ENCODE results near the gene ZGRF1. TPM values are rescaled to one million over a fixed set of nuclear protein-coding genes. Genes with fewer than 3 reads are reported as not detected.

ZGRF1 gene
- total RNA-seq, 4 donors from 2014 or later = 4.0 to 9.0 (median 4.6) TPM

DNA sequence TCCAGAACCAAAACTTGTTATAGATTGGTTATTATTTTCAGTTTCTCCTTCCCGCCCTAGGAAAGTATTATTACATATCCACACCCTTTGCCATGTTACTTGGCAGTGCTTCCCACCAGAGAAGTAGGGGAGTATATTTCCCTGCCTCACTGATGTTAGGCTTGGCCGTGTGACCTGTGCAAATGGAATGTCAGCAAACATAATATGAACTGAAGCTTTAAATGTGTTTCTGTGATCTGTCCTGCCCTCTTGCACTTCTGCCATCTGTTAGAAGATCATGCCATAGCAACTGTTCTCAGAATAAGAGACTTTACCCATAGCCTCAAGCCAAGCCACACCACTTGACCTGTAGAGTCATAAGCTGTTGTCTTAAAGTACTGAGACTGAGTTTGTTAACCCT, 84.0 kb downstream of the ZGRF1 start:
- H3K9me3 ChIP-seq = no peaks in the 10 kb centered on the region
- H3K4me3 ChIP-seq = no peak overlapping the region
- H3K27ac ChIP-seq = no peak overlapping the region
- no peaks in the 10 kb centered on the region for H3K27me3 ChIP-seq
- TF ChIP-seq POLR2A (IDR thresholded peaks at IDR 0.05) = no peak
- TF ChIP-seq, protein P1, sequence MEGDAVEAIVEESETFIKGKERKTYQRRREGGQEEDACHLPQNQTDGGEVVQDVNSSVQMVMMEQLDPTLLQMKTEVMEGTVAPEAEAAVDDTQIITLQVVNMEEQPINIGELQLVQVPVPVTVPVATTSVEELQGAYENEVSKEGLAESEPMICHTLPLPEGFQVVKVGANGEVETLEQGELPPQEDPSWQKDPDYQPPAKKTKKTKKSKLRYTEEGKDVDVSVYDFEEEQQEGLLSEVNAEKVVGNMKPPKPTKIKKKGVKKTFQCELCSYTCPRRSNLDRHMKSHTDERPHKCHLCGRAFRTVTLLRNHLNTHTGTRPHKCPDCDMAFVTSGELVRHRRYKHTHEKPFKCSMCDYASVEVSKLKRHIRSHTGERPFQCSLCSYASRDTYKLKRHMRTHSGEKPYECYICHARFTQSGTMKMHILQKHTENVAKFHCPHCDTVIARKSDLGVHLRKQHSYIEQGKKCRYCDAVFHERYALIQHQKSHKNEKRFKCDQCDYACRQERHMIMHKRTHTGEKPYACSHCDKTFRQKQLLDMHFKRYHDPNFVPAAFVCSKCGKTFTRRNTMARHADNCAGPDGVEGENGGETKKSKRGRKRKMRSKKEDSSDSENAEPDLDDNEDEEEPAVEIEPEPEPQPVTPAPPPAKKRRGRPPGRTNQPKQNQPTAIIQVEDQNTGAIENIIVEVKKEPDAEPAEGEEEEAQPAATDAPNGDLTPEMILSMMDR (IDR thresholded peaks at IDR 0.05) = no peak
- H3K36me3 ChIP-seq = no peaks in the 10 kb centered on the region
- no peaks in the 10 kb centered on the region for H3K4me1 ChIP-seq
- 30 to 48% methylated on average over 2 of the region's 2 CpGs for WGBS, 2 donors
- intact Hi-C loops (cut with DNase I) = no loop called here
- no peak for DNase-seq

DNA sequence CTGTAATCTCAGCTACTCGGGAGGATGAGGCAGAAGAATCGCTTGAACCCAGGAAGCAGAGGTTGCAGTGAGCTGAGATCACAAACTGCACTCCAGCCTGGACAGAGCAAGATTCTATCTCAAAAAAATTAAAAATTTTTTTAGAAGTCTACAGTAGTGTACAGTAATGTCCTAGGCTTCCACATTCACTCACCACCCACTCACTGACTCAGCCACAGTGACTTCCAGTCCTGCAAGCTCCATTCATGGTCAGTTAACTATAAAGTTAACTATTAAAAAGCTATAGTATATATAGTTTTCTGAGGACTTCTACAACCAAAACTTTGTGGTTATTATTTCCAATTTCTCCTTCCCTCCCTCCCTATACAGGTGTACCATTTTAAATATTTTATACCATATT, 86.0 kb downstream of the ZGRF1 start:
- no peaks in the 10 kb centered on the region for H3K36me3 ChIP-seq
- no peaks in the 10 kb centered on the region for H3K9me3 ChIP-seq
- WGBS, 2 donors = 87 to 88% methylated on average over 2 of the region's 2 CpGs
- intact Hi-C loops (cut with DNase I) = no loop called here
- TF ChIP-seq, protein P1 (IDR thresholded peaks at IDR 0.05) = no peak
- no peak for TF ChIP-seq POLR2A (IDR thresholded peaks at IDR 0.05)
- H3K4me3 ChIP-seq = no peak overlapping the region
- no peak for DNase-seq
- no peak overlapping the region for H3K27ac ChIP-seq
- H3K4me1 ChIP-seq = no peaks in the 10 kb centered on the region
- no peaks in the 10 kb centered on the region for H3K27me3 ChIP-seq

DNA sequence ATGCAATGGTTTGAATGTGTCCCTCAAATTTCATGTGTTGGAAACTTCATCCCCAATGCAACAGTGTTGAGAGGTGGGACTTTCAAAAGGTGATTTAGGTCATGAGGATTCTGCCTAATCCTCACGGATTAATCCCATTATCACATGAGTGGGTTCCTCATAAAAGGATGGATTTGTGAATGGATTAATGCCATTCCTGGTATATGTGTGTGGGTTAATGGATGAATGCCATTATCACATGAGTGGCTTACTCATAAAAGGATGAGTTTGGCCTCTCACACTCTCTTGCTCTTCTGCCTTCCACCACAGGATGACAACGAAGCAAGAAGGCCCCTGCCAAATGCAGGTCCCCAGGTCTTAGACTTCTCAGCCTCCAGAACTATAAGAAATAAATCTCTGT, 90.2 kb downstream of the ZGRF1 start:
- Histone ChIP-seq H3K4me1 (no peaks in the 10 kb centered on the region), H3K27ac (no peak overlapping the region), H3K36me3 (no peaks in the 10 kb centered on the region), H3K4me3 (no peak overlapping the region), H3K27me3 (no peaks in the 10 kb centered on the region), H3K9me3 (no peaks in the 10 kb centered on the region)
- intact Hi-C loops (cut with DNase I) = no loop called here
- no peak for DNase-seq
- no peak for TF ChIP-seq POLR2A (IDR thresholded peaks at IDR 0.05)
- TF ChIP-seq, protein P1 (IDR thresholded peaks at IDR 0.05) = no peak
- 46 to 52% methylated on average over 2 of the region's 2 CpGs for WGBS, 2 donors

- TF ChIP-seq POLR2A (IDR thresholded peaks at IDR 0.05) = no peak
- TF ChIP-seq, protein P1 (IDR thresholded peaks at IDR 0.05) = no peak
- intact Hi-C loops (cut with DNase I) = no loop called here
- Histone ChIP-seq H3K36me3 (no peaks in the 10 kb centered on the region), H3K9me3 (no peaks in the 10 kb centered on the region), H3K27ac (no peak overlapping the region), H3K4me1 (no peaks in the 10 kb centered on the region), H3K4me3 (no peak overlapping the region), H3K27me3 (no peaks in the 10 kb centered on the region)
- WGBS, 2 donors = 88 to 89% methylated on average over 3 of the region's 3 CpGs
- no peak for DNase-seq
Measured at GRCh38 chr4:112545346-112545745, 91.4 kb downstream of the ZGRF1 start.

DNA sequence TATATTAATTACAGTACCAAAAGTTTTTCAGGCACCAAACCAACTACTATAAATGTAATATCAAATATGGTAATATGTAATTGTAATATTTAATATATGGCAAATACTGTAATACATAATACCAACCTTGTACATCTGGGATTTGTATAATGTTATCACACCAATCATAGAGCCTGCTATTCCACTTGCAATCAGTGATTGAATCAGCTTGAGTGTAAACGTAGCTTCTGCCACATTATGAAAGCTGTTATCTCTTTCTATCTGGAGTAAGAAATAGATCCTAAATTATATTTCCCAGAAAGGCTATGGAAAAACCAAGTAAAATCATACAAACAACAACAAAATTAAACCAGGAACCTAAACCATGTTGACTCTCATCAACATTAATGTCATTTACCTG, 96.0 kb downstream of the ZGRF1 start:
- DNase-seq = no peak
- H3K27ac ChIP-seq = no peak overlapping the region
- no peak overlapping the region for H3K4me3 ChIP-seq
- no peaks in the 10 kb centered on the region for H3K4me1 ChIP-seq
- intact Hi-C loops (cut with DNase I) = no loop called here
- H3K36me3 ChIP-seq = no peaks in the 10 kb centered on the region
- no peaks in the 10 kb centered on the region for H3K9me3 ChIP-seq
- TF ChIP-seq, protein P1 (IDR thresholded peaks at IDR 0.05) = no peak
- no peak for TF ChIP-seq POLR2A (IDR thresholded peaks at IDR 0.05)
- WGBS, 2 donors = 92 to 94% methylated on average over 1 of the region's 1 CpG
- H3K27me3 ChIP-seq = no peaks in the 10 kb centered on the region

Data from esophagus squamous epithelium (tissue), 5 donors.